Right cardiac atrium (tissue), 5 donors: ENCODE measurements around the gene ZNF674. TPM values are rescaled to one million over a fixed set of nuclear protein-coding genes. Genes with fewer than 3 reads are reported as not detected.

Experiments used
- ATAC-seq, 2 donors: fragments of 200-7000 bp; cut with Tn5 transposase; one replicate each; pipeline versions ENCODE4 v1.8.0 to v1.9.1; 2020; ENCODE audit warnings: moderate library complexity in 2 of 2, mild to moderate bottlenecking in 1 of 2
- DNase-seq, 3 donors: peaks; one replicate each; pipeline ENCODE4 v3.0.0-alpha.2; 2020
- H3K27ac ChIP-seq: one replicate; pipeline ENCODE4 v1.5.1; 2013; ENCODE audit warnings: mild to moderate bottlenecking, low read length, control low read depth, moderate library complexity
- H3K27me3 ChIP-seq: one replicate; pipeline ENCODE4 v1.6.1; 2013; ENCODE audit not compliant: control insufficient read depth, insufficient read depth
- H3K4me1 ChIP-seq: one replicate; pipeline ENCODE4 v1.6.1; 2013; ENCODE audit warnings: low read length; ENCODE audit not compliant: control insufficient read depth, insufficient read depth
- H3K4me3 ChIP-seq: one replicate; pipeline ENCODE4 v1.5.1; 2013; ENCODE audit warnings: low read length, control low read depth
- H3K9me3 ChIP-seq: one replicate; pipeline ENCODE4 v1.6.1; 2013; ENCODE audit warnings: low read length; ENCODE audit not compliant: control insufficient read depth
- WGBS: extraction: QIAGEN DNeasy Blood & Tissue Kit; methylation state at CpG from one replicate; pipeline ENCODE4 v1.1.7; 2013; 5-methylcytosine and 5-hydroxymethylcytosine counted together
- intact Hi-C, 4 donors: fragments of 100-400 bp; cut with DNase I; formaldehyde crosslinking; loops; one replicate each; pipeline versions ENCODE4 v1.11.0 to v1.14.0; 2022 to 2023
- long read RNA-seq, 4 donors: library from polyadenylated mRNA; unstranded; transcript quantifications; one replicate each; pipeline ENCODE4 v2.0.0, GENCODE V29; 2020 to 2021
- polyA plus RNA-seq: library from polyadenylated mRNA; stranded (reverse); fragments of 200-250 nt; gene quantifications from one replicate; pipeline ENCODE4 v1.2.3, GENCODE V29; 2013
- total RNA-seq, 4 donors: library from RNA; stranded (reverse); fragmentation: NEBNext Ultra II Directional; extraction: Animal tissue kit (Norgen Biotek cat#: 25700); gene quantifications; one replicate each; pipeline ENCODE4 v1.2.1, GENCODE V29; 2021
- donor health status: healthy with polysubstance abuse.
- donor health status: DM: no; HTN: yes; CAD: no.
- donor health status: DM: no; HTN: no; CAD: no.
- donor health status: DM: no; HTN: yes; CAD: no; lungs with severe emphysema.
- donor health status: DM: yes; HTN: yes; CAD: no.

ZNF674 gene
- 1 to 10 TPM; 2.7 to 3.2 (median 3.0) TPM for total RNA-seq
- polyA plus RNA-seq = 1.4 TPM
- long read RNA-seq, donor 1, full-length matches to known transcripts = 1 of 4 reads
- long read RNA-seq, donor 1, partial matches to known transcripts = 0 of 4 reads
- long read RNA-seq, donor 1, other reads (novel, unspliced or antisense) = 3 of 4 reads
- long read RNA-seq, donor 2, partial matches to known transcripts = 0 of 1 reads
- long read RNA-seq, donor 2, other reads (novel, unspliced or antisense) = 1 of 1 reads
- long read RNA-seq, donor 3, partial matches to known transcripts = 1 of 2 reads
- long read RNA-seq, donor 3, other reads (novel, unspliced or antisense) = 1 of 2 reads
- long read RNA-seq, donor 4, partial matches to known transcripts = 0 of 2 reads
- long read RNA-seq, donor 4, other reads (novel, unspliced or antisense) = 1 of 2 reads

DNA sequence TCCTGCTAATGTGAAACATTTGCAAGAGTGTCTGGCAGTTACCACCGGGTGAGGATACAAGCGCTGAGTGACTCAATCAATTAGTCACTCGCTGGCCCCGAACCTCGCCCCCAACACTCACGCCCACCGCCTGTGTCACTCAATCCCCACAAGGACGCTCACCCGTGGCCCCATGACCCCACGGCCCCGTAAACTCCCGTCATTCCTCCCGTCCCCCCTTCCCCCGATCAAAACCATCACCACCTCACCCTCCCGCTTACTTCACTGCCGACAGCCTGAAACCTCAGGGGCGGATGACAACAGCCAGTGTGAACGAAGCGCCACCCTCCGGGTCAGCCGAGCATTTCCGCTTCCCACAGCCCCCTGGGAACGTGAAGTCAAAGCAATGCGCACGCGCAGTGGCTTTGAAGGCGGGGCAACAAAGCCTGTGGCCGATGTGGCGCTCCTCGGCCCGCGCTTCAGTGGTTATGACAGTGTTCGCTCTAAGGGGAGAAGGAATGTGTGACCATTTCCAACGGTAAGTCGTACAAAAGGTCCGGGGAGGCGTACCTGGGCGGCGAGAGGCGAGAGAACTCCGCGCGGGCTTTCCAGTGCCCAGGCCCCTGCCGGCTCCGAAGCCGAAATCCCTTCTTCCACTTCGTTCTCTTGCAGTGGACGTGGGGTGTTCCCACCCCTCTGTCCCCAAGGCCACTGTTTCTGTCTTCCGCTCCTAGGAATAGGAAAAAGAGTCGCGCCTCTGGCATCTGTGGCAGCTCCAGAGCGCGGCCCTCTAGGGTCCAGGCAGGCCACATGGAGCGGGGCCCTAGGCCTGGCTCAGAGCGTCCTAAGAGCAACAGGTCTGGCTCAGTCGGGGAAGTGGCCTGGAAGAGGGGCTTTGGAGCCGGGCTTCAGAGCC is at the start of gene ZNF674:
Gene ZNF674, minus strand, starts transcription at position 311 of the 895 bp plus-strand sequence. CDS start 3,334 bp downstream, outside the sequence.
- under 1% methylated on average over 57 of the region's 57 CpGs for WGBS
- ATAC-seq (peak; percentile 95 to 97), DNase-seq (peak; percentile 94 to 97 (median 97))
- H3K27ac ChIP-seq = peak within 1 kb of the TSS; percentile 46
- peak within 1 kb of the TSS; percentile 93 for H3K4me3 ChIP-seq
- H3K27me3 ChIP-seq = no peaks in the 10 kb centered on the region
- intact Hi-C loops = no loop called here
- no peaks in the 10 kb centered on the region for H3K4me1 ChIP-seq
- no peaks in the 10 kb centered on the region for H3K9me3 ChIP-seq

DNA sequence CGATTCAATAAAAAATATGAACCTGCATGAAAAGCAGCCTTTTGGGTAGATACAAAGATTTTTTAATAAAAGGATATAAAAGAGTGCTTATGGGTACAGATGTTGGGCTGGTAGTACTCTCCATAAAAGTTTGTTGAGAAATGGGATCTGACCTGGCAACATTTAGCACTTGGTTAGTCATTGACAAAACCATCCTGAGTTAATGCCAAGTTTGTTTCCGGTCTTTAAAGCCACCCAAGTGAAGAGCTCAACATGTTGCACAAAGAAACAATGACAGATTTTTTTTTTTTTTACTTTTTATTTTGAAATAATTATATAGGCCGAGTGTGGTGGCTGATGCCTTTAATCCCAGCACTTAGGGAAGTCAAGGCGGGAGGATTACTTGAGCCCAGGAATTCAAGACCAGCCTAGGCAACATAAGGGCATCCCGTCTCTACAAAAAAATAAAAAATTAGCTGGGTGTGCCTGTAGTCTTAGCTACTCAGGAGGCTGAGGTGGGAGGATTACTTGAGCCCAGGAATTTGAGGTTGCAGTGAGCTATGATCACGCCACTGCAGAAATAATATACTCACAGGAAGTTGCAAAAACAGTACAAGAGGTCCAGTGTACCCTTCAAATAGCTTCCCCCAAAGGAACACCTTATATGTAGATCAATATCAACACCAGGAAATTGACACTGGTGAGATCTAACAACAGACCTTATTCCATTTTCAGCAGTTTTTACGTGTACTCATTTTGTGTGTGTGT is 44.9 kb upstream of the ZNF674 start:
- Histone ChIP-seq H3K4me1 (peaks cover 7% of the 10 kb centered on the region), H3K27me3 (no peaks in the 10 kb centered on the region), H3K4me3 (no peak overlapping the region), H3K27ac (no peak overlapping the region), H3K9me3 (no peaks in the 10 kb centered on the region)
- 64% methylated on average over 7 of the region's 7 CpGs for WGBS
- ATAC-seq (peak in 1 of 2 donors; percentile 19), DNase-seq (no peak)
- intact Hi-C loops = no loop called here

DNA sequence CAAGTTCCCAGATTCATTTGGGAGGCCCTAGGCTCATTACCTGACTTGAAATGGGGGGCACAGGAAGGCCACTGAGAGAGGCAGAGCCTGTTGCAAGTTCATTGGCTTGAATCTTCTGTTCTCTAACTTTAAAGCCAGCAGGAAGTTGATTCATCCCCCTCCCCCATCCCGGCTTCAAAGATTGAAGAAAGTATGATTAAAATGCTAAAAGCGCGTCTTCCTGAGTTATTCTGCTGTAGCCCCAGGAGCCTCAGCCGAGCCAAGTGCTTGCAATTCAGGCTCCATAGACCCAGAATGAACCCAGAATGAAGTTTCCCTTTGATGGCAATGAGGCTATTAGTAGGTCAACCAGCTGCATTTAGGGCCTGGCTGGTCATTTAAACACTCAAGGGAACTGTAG is 43.0 kb upstream of the ZNF674 start:
- peaks cover 8% of the 10 kb centered on the region for H3K4me1 ChIP-seq

DNA sequence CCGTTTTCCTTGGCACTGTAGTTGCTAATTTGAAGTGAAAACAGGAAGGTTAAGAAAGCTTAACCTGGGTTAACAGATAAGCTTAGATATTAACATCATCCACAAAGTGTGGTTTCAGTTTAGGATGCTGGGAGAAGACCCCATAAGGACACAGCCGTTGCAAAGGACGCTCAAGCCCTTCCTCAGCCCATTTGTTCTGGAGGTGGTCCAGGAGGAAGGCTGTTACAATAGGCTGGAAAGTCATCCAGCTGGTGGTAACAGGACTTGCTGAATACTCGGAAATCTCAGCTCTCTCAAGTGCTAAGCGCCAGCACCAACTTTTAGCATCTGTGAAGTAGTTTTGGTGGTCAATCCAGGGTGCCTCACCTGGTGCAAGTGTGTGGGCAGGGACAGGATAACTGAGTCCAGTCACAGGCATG is 42.5 kb upstream of the ZNF674 start:
- H3K27ac ChIP-seq = peak overlapping the region; percentile 86
- DNase-seq (no peak), ATAC-seq (peak; percentile 74 to 76)
- intact Hi-C loops = no loop called here
- no peaks in the 10 kb centered on the region for H3K9me3 ChIP-seq
- WGBS = 13% methylated on average over 5 of the region's 5 CpGs
- peak overlapping the region; percentile 15 for H3K4me3 ChIP-seq
- H3K27me3 ChIP-seq = no peaks in the 10 kb centered on the region
- peaks cover 8% of the 10 kb centered on the region for H3K4me1 ChIP-seq

More for the DNA sequence above, 43.0 kb upstream of the ZNF674 start:
- H3K27me3 ChIP-seq = no peaks in the 10 kb centered on the region
- peak; percentile 53 to 77 (median 63) for DNase-seq
- no peaks in the 10 kb centered on the region for H3K9me3 ChIP-seq
- intact Hi-C loops = no loop called here
- H3K4me3 ChIP-seq = peak overlapping the region; percentile 15
- peak overlapping the region; percentile 86 for H3K27ac ChIP-seq
- 7% methylated on average over 4 of the region's 4 CpGs for WGBS
- peak; percentile 72 to 82 for ATAC-seq

DNA sequence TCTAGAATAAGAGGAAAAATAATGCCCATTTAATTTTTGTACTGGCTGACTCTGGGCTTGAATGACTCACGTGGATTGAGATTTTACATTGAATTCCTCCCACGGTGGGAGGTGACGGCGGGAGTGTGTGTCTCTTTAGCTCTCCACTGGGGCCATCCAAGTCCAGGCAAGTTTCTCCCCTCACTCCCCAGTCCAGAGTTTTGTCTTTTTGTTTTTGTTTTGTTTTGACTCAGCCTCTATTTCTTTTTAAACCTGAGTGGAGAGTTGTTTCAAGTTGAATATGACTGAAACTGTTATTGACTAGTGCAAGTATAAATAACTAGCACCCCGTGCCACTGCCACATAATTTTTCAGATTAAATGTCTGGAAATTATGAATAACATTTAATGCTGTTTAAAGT is 41.9 kb upstream of the ZNF674 start:
- H3K9me3 ChIP-seq = no peaks in the 10 kb centered on the region
- peak overlapping the region; percentile 10 for H3K4me3 ChIP-seq
- intact Hi-C loops = no loop called here
- 33% methylated on average over 5 of the region's 5 CpGs for WGBS
- ATAC-seq (peak in 1 of 2 donors; percentile 39), DNase-seq (no peak)
- no peaks in the 10 kb centered on the region for H3K27me3 ChIP-seq
- H3K4me1 ChIP-seq = peaks cover 8% of the 10 kb centered on the region
- peak overlapping the region; percentile 27 for H3K27ac ChIP-seq

DNA sequence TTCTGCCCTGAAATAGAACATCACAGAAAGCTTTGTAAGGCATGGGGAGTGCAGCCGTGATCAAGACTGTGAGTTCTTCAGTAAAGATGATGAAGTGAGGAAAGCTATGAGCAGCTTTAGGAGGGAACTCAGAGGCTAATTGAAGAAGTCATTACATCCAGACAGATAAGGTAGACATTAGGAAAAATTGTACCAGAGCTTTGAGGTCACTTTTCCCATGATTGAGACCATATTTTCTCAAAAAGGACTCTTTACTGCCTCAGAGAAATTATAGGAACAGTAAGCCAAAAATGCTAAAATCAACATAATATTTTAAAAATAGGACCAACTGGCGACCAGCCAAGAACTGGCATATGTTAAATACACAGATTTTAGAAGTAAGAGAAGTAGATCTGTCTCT is 39.5 kb upstream of the ZNF674 start:
- Histone ChIP-seq H3K4me3 (no peak overlapping the region), H3K4me1 (peaks cover 8% of the 10 kb centered on the region), H3K27me3 (no peaks in the 10 kb centered on the region), H3K9me3 (no peaks in the 10 kb centered on the region), H3K27ac (no peak overlapping the region)
- 34% methylated on average over 2 of the region's 2 CpGs for WGBS
- DNase-seq = no peak
- ATAC-seq = no peak
- intact Hi-C loops = no loop called here

DNA sequence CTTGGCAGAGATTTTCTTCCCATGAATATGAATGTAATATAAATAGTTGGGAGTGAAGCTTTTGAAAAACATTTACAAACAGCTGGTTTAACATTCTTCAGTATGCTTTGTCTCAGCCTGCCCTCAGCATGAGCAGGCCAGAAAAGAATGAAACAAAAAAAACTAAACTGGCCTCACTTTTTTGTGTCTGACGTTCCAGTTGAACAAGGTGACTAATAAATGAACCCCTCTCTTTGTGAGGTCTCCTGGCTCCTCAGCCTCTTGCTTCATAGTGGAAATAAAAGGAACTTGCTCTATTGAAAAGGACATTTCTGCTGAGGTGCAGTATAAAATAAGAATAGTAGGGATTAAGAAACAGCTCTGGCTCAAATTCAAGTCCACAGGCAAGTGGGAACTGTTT is 37.7 kb upstream of the ZNF674 start:
- Histone ChIP-seq H3K4me1 (peaks cover 9% of the 10 kb centered on the region), H3K27me3 (no peaks in the 10 kb centered on the region), H3K27ac (peak overlapping the region; percentile 37), H3K9me3 (no peaks in the 10 kb centered on the region), H3K4me3 (no peak overlapping the region)
- ATAC-seq (peak in 1 of 2 donors; percentile 40), DNase-seq (no peak)
- intact Hi-C loops = no loop called here
- 3% methylated on average over 1 of the region's 1 CpG for WGBS

DNA sequence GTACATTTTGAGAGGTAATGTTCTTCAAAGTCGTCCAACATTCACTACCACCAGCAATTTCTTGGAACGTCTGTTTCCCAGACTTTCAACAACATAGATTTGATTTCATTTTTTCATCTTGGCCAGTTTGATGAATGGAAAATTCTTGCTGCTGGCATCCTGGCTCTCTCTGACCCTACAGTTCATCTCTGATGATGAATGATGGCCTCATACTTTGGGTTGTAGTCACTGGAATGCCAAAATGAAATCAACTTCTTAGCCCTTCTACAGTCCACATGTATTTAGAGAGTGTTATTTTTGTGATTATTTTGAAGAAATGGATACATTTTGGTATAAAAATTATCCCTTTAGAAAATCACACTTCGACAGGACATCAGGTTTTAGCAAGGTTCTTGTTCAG is 37.1 kb upstream of the ZNF674 start:
- H3K27me3 ChIP-seq = no peaks in the 10 kb centered on the region
- peaks cover 12% of the 10 kb centered on the region for H3K4me1 ChIP-seq
- no peak overlapping the region for H3K4me3 ChIP-seq
- DNase-seq (no peak), ATAC-seq (no peak)
- no peaks in the 10 kb centered on the region for H3K9me3 ChIP-seq
- intact Hi-C loops = no loop called here
- WGBS = 52% methylated on average over 3 of the region's 3 CpGs
- H3K27ac ChIP-seq = peak overlapping the region; percentile 37

DNA sequence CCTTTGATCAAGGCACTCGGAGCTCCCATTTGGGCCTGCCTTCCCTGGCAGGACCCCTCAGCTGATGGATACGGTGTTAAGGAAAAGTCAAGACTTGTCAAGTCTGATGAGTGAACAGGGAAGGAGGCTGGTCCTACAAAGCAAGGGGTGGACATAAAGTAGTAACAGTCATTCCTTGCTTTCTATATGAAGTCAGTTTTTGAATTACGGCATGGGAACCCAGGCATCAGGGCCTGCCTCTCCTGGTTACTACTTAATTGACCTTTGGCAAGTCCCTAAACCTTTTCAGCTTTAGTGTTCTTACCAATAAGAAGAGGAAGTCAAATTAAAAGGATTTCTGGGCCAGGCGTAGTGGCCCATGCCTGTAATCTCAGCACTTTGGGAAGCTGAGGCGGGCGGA is 35.4 kb upstream of the ZNF674 start:
- no peak overlapping the region for H3K4me3 ChIP-seq
- H3K27ac ChIP-seq = no peak overlapping the region
- DNase-seq (no peak), ATAC-seq (no peak)
- no peaks in the 10 kb centered on the region for H3K27me3 ChIP-seq
- peaks cover 12% of the 10 kb centered on the region for H3K4me1 ChIP-seq
- WGBS = 96% methylated on average over 6 of the region's 6 CpGs
- H3K9me3 ChIP-seq = no peaks in the 10 kb centered on the region
- intact Hi-C loops = no loop called here

DNA sequence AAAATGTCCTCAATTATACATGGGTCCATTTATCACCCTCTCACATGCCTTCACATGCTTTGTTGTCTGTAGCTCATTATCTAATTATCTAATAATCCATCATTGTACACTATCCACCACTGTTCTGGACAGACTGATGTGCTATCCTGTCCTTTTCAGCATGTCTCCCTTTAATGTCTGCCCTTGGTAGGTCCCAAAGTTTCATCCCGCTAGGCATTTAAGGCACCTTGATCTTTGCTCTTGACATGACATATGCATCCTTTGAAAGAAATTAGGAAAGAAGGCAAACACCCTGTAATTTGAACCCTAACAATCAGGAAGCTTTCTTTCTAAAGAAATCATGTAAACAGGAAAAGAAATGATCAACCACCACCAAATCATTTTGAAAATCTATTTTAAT is 34.0 kb upstream of the ZNF674 start:
- ATAC-seq (no peak), DNase-seq (no peak)
- WGBS = 100% methylated on average over 1 of the region's 1 CpG
- H3K27ac ChIP-seq = no peak overlapping the region
- no peaks in the 10 kb centered on the region for H3K9me3 ChIP-seq
- intact Hi-C loops = no loop called here
- no peaks in the 10 kb centered on the region for H3K27me3 ChIP-seq
- H3K4me3 ChIP-seq = no peak overlapping the region
- peaks cover 11% of the 10 kb centered on the region for H3K4me1 ChIP-seq
